GM20000 (cell line): ENCODE data around the gene SOCS1.

Source experiments
- DNase-seq: peaks from one replicate; pipeline ENCODE4 v3.0.0; 2012; ENCODE audit warnings: low spot score
- CTCF ChIP-seq: IDR thresholded peaks from 2 replicates; pipeline ENCODE4 v1.5.1; 2012; ENCODE audit warnings: mild to moderate bottlenecking, control low read depth; ENCODE audit errors: extremely low read depth, missing control alignments

Gene SOCS1

GRCh38 chr16:11211061-11211976 is 44.7 kb downstream of the SOCS1 start:
- DNase-seq: no peak
- no peak for TF ChIP-seq CTCF

- no peak for DNase-seq
- TF ChIP-seq CTCF: no peak
These were observed 45.7 kb downstream of the SOCS1 start for GRCh38 chr16:11210260-11210659.

GRCh38 chr16:11208916-11209665 is 46.9 kb downstream of the SOCS1 start:
- TF ChIP-seq CTCF: no peak
- DNase-seq: no peak

- no peak for TF ChIP-seq CTCF
These were observed 48.4 kb downstream of the SOCS1 start for GRCh38 chr16:11207646-11208045.

GRCh38 chr16:11205754-11206581 is 50.0 kb downstream of the SOCS1 start:
- no peak for TF ChIP-seq CTCF
- DNase-seq: peak; percentile 41

More at GRCh38 chr16:11207646-11208045, 48.4 kb downstream of the SOCS1 start:
- DNase-seq: no peak

- TF ChIP-seq CTCF: no peak
- DNase-seq: no peak
These were observed 50.8 kb downstream of the SOCS1 start for GRCh38 chr16:11205065-11205699.
